Activated CD4-positive, alpha-beta T cell treated with anti-CD3 and anti-CD28 coated beads for 48 hours (primary cell): ENCODE results near the gene FMN1.

ENCODE experiments used
- DNase-seq: peaks from one replicate; pipeline ENCODE4 v3.0.0-alpha.2; 2020

The FMN1 gene

DNA sequence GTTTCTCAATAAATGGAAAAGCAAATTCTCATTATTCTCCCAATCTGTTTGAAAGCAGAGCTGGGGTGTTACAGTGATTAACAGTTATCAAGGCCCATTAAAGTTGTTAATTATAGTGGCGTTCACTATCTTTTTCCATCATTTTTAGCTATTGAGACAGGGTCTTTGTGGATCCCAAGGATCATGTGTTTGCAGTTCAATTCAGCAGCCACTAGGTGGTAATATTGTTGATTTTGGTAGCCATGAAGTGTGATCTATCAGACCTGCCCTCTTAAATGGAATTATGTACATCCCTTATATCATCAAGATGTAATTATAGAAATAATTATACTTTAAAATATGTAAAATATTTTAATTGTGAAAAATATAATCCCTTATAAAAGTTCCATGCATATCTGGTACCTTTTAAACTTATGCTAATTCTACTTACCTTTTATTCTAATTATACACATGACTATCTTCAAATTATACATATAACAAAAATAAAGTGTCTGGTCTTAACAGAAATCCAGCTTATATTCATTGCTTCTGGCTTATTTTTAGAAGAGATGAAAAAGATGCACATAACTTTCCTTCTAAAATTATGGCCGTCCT, 350.3 kb downstream of the FMN1 start:
- no peak for DNase-seq

GRCh38 chr15:32843219-32843815, 351.2 kb downstream of the FMN1 start:
- no peak for DNase-seq

DNA sequence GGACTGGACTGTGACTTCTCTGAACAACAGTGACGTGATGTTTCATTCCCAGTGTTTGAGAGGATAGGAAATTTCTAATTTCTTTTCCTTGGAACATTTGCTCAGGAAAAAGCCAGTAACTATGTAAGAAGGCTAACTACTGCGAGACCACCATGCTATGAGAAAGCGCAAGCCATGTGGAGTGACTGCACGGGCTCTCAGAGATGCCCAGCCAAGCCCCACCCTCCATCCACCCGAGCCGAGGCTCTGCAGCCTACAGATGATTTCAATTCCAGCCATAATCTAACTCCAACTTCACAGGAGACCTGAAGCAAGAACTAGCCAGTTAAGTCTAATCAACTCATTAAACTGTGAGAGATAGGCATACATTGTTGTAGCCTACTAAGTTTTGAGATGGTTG, 352.4 kb downstream of the FMN1 start:
- no peak for DNase-seq

DNA sequence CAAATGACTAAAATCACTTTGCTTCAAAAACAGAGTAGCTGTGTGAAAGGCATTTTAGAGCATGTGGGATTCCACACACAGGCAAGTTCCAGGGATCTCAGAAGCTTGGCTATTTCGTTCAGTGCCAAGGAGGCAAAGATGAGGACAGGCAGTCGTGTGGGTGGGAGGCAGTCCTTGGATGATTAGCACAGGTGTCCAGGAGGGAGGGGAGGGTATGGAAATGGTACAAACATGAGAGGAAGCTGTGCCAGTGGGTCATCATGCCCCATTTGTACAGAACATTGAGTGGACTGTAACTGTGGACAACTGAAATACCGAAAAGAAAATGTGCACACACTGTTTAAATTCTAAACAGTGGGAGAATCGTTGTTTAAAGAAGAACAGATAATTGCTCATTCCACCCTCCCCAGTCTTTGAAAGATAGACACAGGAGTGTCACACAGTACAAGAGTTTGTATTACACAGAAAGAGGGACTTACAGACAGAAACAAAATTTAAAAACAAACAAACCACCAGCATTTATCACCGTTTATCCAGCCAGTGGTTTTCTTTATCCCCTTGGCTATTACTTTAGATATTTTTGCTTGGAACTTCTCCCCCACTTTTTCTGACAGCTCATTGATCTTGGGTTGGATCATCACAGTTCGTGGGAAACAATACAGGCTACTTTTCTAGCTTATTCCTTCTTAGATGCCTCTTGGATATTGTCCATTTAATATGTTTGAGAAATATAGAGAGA, 353.8 kb downstream of the FMN1 start:
- no peak for DNase-seq

DNA sequence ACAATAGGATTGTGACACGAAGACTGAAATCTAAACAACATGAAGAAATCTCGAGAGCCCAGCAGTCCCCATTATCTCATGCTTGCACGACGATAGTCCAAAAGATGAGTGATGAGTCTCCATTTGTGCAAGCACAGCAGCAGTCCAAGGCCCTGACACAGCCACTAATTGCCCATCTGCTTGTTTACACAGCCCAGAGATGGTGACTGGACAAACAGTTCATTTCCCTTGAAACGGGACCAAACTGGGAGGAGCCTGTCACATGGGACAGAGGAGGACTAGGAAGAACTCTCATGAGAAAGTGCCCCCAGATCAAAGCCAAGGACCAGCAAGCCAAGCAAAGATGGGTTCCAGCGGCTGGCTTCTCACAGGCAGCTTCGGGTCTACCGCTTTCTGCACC, 355.7 kb downstream of the FMN1 start:
- no peak for DNase-seq

DNA sequence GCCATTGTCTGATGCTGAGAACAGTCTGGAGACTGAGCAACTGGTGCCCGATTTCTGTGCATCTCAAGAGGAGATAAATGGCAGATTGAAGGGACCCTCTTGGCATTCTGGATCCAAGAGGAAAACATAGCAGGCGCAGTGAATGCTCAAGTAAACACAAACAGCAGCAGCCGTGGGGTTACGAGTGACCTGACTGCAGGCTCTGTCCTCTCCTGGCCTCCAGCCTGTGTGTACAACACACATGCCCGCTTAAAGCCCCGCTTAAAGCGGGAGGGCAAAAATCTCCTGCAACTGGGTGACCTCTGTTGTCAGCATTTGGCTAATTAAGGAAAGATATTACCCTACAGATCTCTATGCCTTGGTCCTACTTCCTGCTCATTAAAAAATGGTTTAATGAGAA, 356.2 kb downstream of the FMN1 start:
- no peak for DNase-seq

DNA sequence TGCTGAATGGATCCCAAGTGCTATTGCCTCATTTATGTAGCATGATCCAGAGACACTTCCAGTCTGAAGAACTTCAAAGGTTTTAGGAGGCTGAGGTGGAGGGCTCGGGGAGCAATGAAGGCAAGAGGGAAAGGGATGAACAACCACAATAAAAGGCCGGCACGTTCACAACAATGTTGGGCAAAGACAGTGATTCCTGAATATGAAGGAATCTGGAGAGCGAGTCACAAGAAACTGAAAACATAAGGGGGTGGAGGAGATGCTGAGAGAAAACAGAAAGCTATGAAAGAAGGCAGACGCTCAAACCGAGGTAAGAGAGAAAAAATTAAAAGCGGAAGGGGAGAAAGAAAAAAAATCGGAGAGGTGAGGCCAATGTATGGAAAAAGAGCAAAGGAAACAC, 356.6 kb downstream of the FMN1 start:
- no peak for DNase-seq

GRCh38 chr15:32834156-32834555, 360.4 kb downstream of the FMN1 start:
- no peak for DNase-seq

DNA sequence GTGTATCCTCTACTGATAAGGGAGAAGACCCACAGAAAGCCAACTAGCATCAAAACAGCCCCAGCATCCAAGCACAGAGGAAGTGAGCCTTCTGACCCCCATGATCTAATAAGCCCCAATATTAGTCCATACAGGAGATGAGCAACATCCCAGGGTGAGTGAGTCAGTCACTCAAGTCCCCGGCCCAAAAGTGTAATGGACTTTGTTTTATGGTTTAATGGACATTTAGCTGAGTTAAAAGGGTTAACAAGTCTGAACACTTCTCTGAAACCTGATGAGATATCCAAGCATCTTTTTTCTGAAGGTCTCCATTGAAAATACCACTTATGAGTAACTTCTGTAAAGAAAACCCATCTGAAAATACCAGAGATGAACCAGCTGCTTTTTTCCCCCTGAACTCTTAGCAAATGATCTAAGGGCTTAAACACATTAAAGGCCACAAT, 361.1 kb downstream of the FMN1 start:
- DNase-seq, result no peak

GRCh38 chr15:32831485-32831884, 363.0 kb downstream of the FMN1 start:
- no peak for DNase-seq

- DNase-seq, result no peak
Measured at GRCh38 chr15:32830241-32830640, 364.3 kb downstream of the FMN1 start.

DNA sequence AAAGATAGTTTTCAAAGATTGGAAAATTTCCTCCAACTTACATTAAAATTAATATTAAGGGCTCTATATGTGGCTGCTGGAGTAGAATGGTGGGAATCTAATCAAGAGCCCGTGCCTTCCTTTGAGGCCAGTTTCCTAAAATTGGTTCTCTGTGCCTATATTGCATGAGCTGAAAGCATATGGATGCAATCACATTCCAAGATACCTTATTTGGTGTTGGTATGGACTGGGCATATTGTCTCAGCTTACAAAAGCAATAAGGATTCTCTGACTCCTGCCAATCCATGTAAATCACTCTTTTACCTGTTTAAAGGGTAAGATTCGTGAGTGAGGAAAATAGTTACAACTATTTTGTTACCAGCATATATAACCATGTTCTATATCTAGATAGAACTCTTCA, 365.1 kb downstream of the FMN1 start:
- DNase-seq, result no peak

DNA sequence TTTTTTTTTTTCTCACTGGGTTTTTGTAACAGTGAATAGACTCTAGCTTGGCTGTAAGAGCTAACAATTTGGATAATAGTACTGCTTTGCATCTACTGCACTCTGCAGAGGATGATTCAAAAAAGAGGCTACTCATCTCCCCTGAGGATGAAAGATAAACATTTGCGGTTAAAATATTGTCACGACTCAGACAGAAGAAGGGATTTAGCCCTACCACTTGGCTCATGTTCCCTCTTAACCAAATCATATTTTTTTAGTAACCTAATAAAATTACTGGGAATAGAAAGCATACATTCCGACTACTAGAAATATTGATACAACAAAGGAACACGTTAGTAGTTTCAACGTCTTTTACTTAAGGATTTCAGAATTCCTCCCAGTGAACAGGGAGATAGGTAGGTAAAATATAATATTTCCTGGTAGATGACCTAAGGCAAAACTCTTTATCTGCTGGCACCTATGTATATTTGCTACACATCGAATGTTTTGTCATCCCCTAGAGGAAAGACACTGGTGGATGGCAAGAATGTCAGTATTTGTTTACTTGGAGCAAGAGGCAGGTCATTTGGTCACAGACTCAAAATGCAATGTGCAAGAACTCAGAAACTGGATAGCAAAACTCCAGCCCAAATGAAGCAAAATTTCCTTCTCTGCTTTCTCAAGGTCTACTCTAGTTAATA, 365.9 kb downstream of the FMN1 start:
- DNase-seq, result no peak

- no peak for DNase-seq
Measured at GRCh38 chr15:32826685-32827084, 367.8 kb downstream of the FMN1 start.

- no peak for DNase-seq
Measured at GRCh38 chr15:32825219-32825618, 369.3 kb downstream of the FMN1 start.

DNA sequence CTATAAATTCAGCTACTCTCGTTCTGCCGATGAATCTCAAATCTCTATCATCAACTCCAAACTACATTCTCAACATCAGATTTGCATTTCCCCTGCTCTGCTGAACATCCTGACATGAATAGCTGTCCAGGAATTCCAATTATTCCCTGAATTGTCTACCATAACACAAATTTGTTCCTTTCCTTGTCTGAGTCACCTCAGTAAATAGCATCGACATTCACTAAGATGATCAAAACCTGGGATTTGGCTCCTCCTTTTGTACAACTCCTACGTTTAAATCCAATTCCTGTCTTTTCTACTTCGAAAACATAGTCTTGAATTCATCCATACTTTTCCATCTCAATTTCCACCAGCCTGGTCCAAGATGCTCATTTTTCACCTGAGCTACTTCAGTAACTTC, 369.7 kb downstream of the FMN1 start:
- DNase-seq, result no peak

GRCh38 chr15:32823750-32824149, 370.8 kb downstream of the FMN1 start:
- no peak for DNase-seq

DNA sequence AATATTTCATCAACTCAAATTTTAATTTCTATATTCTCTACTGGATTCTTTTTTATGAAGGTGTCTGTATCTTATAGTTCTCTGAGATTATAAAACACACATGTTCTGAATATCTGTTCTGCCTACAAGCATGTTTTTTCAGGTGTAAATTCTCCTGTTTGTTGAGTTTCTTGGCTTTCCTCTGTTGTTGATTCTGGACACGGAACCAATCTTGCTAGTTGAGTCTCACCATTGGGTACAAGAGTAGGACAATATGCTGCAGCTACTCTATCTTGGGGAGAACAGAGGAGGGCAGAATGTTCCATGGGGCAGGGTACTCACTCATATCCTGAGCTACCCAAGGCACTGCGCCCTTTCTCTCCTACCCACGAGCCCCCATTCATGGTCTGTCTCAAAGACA, 371.8 kb downstream of the FMN1 start:
- no peak for DNase-seq

DNA sequence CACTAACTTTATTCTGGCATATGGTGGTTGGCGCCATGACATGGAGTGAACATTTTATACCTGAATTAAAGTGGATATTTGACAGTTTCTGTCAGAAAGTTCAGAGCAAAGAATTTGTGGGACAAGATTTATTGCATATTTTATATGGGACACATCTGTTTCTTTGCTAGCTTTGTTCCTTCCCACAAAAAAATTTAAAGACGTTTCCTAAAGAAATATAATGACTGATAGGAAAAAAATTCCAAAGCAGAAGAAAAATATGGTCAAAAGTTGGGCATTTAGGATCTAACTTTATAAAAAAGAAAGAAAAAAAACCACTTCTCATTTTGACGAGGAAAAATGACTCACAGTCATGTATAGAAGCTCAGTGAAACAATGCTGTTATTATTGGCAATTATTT, 375.1 kb downstream of the FMN1 start:
- no peak for DNase-seq

DNA sequence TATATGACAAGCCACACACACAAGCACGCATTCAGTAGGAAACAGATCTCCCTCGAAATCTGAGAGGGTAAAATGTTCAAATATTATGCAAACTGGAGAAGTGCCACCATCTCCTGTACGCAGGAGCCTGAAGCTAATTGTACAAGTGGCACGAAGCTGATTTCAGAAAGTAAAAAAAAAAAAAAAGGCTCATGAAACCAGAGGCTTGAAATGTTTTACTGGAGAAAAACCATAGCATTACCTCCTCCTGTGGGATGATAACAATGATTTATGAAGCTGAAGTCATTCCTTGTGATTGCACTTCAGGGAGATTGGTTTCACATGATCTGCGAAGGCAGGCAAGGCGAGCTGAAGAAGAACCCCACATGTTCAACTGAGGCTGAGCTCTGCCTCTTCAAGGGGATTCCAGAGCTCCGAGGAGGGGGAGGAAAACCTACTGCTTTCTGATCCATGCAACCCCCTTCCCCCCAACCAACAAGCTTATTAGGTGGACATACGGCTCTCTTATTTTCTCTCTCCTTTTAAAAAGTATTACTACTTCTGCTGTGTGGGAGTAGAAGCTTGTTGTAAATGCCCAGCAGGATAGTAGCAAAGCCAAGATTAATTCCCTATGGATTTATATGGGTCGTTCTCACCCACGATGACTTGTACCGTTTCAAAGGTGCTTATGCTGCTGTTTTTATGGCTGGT, 375.6 kb downstream of the FMN1 start:
- DNase-seq, result no peak

DNA sequence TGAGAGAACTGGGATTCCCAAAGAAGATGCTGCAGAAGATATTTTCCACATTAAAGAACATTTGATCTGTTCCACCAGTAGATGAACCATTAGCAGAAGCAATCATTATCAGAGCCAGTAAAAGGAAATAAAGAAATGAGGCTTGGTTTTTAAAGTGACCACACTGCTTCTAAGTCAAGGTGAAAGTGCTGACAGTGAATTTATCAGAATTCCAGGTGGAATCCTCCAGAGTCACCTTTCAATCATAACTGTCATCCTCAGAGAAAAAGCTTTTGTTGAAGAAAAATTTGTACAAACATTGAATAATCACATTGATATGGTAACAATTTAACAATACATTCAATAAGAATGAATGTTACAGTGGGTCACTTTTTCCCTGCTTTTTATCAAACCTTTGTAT, 376.9 kb downstream of the FMN1 start:
- no peak for DNase-seq

- no peak for DNase-seq
Measured at GRCh38 chr15:32807331-32807730, 387.2 kb downstream of the FMN1 start.

- DNase-seq, result no peak
Measured at GRCh38 chr15:32803631-32804030, 390.9 kb downstream of the FMN1 start.
